HepG2 (cell line): ENCODE results near the gene RAB6C. TPM values are rescaled to one million over a fixed set of nuclear protein-coding genes. Genes with fewer than 3 reads are reported as not detected.
"Not testable (repeated sequence)": the region's sequence is repeated elsewhere in the genome, so short reads cannot be mapped to it uniquely, and the experiment has no call there.

Experiments used
- ATAC-seq: fragments of 200-7000 bp; cut with Tn5 transposase; 3 replicates; pipeline ENCODE4 v1.9.1; 2020; ENCODE audit warnings: mild to moderate bottlenecking, moderate library complexity
- BruUV-seq: library from RNA; stranded (reverse); fragments of 400-500 nt; replicated peaks from 2 replicates; lab custom pipeline; 2021; lab: Mats Ljungman, UMichigan
- CTCF ChIA-PET: fragments of 300-600 bp; formaldehyde crosslinking; extraction: SDS; loops from one replicate; lab custom pipeline; 2021; ENCODE audit warnings: low total read pairs, inconsistent platforms, low intra/inter-chr PET ratio; lab: Yijun Ruan, JAX
- POLR2A ChIA-PET: fragments of 350-600 bp; sonication (Branson Sonifier 250); formaldehyde crosslinking; loops from one replicate; lab custom pipeline; 2020; ENCODE audit warnings: antibody characterized with exemption, inconsistent platforms; lab: Yijun Ruan, JAX
- DNase-seq: peaks from one replicate; pipeline ENCODE4 v3.0.0-alpha.2; 2015; ENCODE audit warnings: low spot score
- FAIRE-seq: peaks from 3 replicates; lab custom pipeline; 2011; peaks lifted over from hg19 to GRCh38; lab: Jason Lieb, UNC
- H2AFZ ChIP-seq: one replicate; pipeline ENCODE4 v1.6.1; 2011; ENCODE audit warnings: low read length, inconsistent platforms
- H3K27ac ChIP-seq: fragments of 300-600 bp; 3 replicates; pipeline ENCODE4 v1.8.0; 2011; ENCODE audit warnings: mixed run types, mild to moderate bottlenecking, mixed read lengths, low read length, inconsistent platforms; ENCODE audit not compliant: insufficient read depth; ENCODE audit errors: extremely low read length
- H3K27me3 ChIP-seq, 2 experiments: fragments of 200-600 bp in 1 of 2; 2 replicates in 1 of 2; 3 replicates in 1 of 2; pipeline versions ENCODE4 v1.6.0 to v1.8.0; 2011; ENCODE audit warnings: low read length in 2 of 2, mild to moderate bottlenecking in 2 of 2, moderate library complexity in 2 of 2, inconsistent platforms in 1 of 2; ENCODE audit not compliant: insufficient read depth in 2 of 2, control insufficient read depth in 1 of 2
- H3K36me3 ChIP-seq, 2 experiments: fragments of 200-600 bp in 1 of 2; replicated peaks in 1 of 2; 2 replicates in 1 of 2; 3 replicates in 1 of 2; pipeline versions ENCODE4 v1.5.1 to v1.8.0; 2011; ENCODE audit warnings: low read length in 2 of 2, inconsistent platforms in 1 of 2; ENCODE audit not compliant: insufficient read depth in 2 of 2, control insufficient read depth in 1 of 2
- H3K4me1 ChIP-seq: 2 replicates; pipeline ENCODE4 v1.5.1; 2012; ENCODE audit warnings: low read length, inconsistent platforms; ENCODE audit not compliant: insufficient read depth
- H3K4me2 ChIP-seq: 2 replicates; pipeline ENCODE4 v1.6.0; 2011; ENCODE audit warnings: low read depth, low read length, inconsistent platforms
- H3K4me3 ChIP-seq, 3 experiments: fragments of 200-600 bp in 1 of 3; sonication (generic), shearing (Covaris generic) in 1 of 3; replicated peaks in 1 of 3; 2 replicates each; pipeline ENCODE4 v1.5.1; 2011 to 2016; ENCODE audit warnings: low read length in 3 of 3, inconsistent platforms in 2 of 3, low read depth in 2 of 3, mild to moderate bottlenecking in 2 of 3, control low read depth in 1 of 3, mixed read lengths in 1 of 3; ENCODE audit not compliant: insufficient read depth in 1 of 3
- H3K79me2 ChIP-seq: one replicate; pipeline ENCODE4 v1.6.1; 2011; ENCODE audit warnings: low read length, inconsistent platforms; ENCODE audit not compliant: insufficient read depth
- H3K9ac ChIP-seq: 2 replicates; pipeline ENCODE4 v1.6.0; 2011; ENCODE audit warnings: mild to moderate bottlenecking, low read depth, low read length, inconsistent platforms; ENCODE audit not compliant: insufficient read depth
- H3K9me3 ChIP-seq: 2 replicates; pipeline ENCODE4 v1.5.1; 2012; ENCODE audit warnings: mild to moderate bottlenecking, low read length
- H4K20me1 ChIP-seq: 2 replicates; pipeline ENCODE4 v1.6.0; 2011; ENCODE audit warnings: inconsistent platforms, mild to moderate bottlenecking, low read length, moderate library complexity; ENCODE audit not compliant: insufficient read depth
- ASH2L ChIP-seq: fragments of 300-600, 200-600 bp; sonication (generic); IDR thresholded peaks from 2 replicates; pipeline ENCODE4 v1.7.0; 2017; ENCODE audit warnings: low read depth, mild to moderate bottlenecking, moderate library complexity, mixed read lengths, low read length; ENCODE audit not compliant: insufficient read length
- FOXM1 ChIP-seq: sonication (generic); formaldehyde crosslinking; IDR thresholded peaks from 2 replicates; pipeline ENCODE4 v1.5.0; 2020; ENCODE audit warnings: missing genetic modification reagents
- HNF4G ChIP-seq, 2 experiments: sonication (generic) in 1 of 2; formaldehyde crosslinking in 1 of 2; IDR thresholded peaks; 2 replicates each; pipeline versions ENCODE4 v1.4.0 to v1.6.1; 2011 to 2020; ENCODE audit warnings: borderline replicate concordance in 2 of 2, low read depth in 2 of 2, mild to moderate bottlenecking in 2 of 2, low read length in 1 of 2, missing genetic modification reagents in 1 of 2, moderate library complexity in 1 of 2
- NFKBIZ ChIP-seq: IDR thresholded peaks from 2 replicates; pipeline ENCODE4 v1.6.1; 2018; ENCODE audit warnings: missing genetic modification reagents, missing compliant biosample characterization
- ZBTB2 ChIP-seq: sonication (generic); formaldehyde crosslinking; IDR thresholded peaks from 2 replicates; pipeline ENCODE4 v1.8.0; 2022; ENCODE audit warnings: low read depth, missing genetic modification reagents
- ZFP36L1 ChIP-seq: sonication (generic); formaldehyde crosslinking; IDR thresholded peaks from 2 replicates; pipeline ENCODE4 v1.8.0; 2022; ENCODE audit warnings: mild to moderate bottlenecking, missing genetic modification reagents, moderate library complexity
- ZNF12 ChIP-seq: sonication (generic); formaldehyde crosslinking; IDR thresholded peaks from 2 replicates; pipeline ENCODE4 v1.5.0; 2020; ENCODE audit warnings: missing genetic modification reagents
- ZNF766 ChIP-seq: sonication (generic); formaldehyde crosslinking; IDR thresholded peaks from 2 replicates; pipeline ENCODE4 v1.5.0; 2020; ENCODE audit warnings: missing genetic modification reagents, borderline replicate concordance
- WGBS: methylation state at CpG from one replicate; pipeline ENCODE4 v1.1.6; 2017; ENCODE audit warnings: low lambda C conversion rate; 5-methylcytosine and 5-hydroxymethylcytosine counted together
- in situ Hi-C: cut with HindIII; loops from 2 replicates; pipeline ENCODE4 v1.10.0; 2017; ENCODE audit warnings: low pct_unique_long_range_greater_than_20kb; ENCODE audit not compliant: extremely low pct_ligation_motif_present
- intact Hi-C: fragments of 100-400 bp; cut with micrococcal nuclease; formaldehyde crosslinking; loops from one replicate; pipeline ENCODE4 v1.10.0; 2022; ENCODE audit not compliant: unreplicated experiment
- polyA plus RNA-seq, 8 experiments: library from polyadenylated mRNA; depleted of rRNA in 3 of 8; stranded (reverse) in 7 of 8; unstranded in 1 of 8; fragments of >200 nt; fragmentation: Illumina TruSeq in 4 of 8; extraction: Trizol in 4 of 8; gene quantifications; 2 replicates each; pipeline versions ENCODE4 v1.2.1 to v1.2.3, GENCODE V29; 2011 to 2016; ENCODE audit warnings: low read depth in 4 of 8, missing spikeins in 1 of 8, mixed read lengths in 1 of 8; ENCODE audit not compliant: insufficient read depth in 1 of 8
- total RNA-seq, 5 experiments: library from RNA; depleted of rRNA; stranded (reverse); fragments of >200 nt; fragmentation: Illumina TruSeq; extraction: Trizol; gene quantifications; 2 replicates each; pipeline ENCODE4 v1.2.3, GENCODE V29; 2016; ENCODE audit warnings: low read depth in 1 of 5

The RAB6C gene
- total and polyA plus RNA-seq, 2 of the 13 experiments (the other 11 are each of a cell fraction or from before 2014, with no cell fraction given), result not detected

- in situ Hi-C loops (loop anchor here (10.0 kb wide), 1 partner anchor 404 kb away; no protein-coding TSS in a partner anchor), intact Hi-C loops (no loop called here)
- TF ChIP-seq ZNF766 (CRISPR knock-in tag) (no peak), ZNF12 (CRISPR knock-in tag) (no peak), NFKBIZ (CRISPR knock-in tag) (no peak), ZBTB2 (CRISPR knock-in tag) (no peak), ZFP36L1 (CRISPR knock-in tag) (no peak), FOXM1 (no peak), ASH2L (no peak), HNF4G (IDR thresholded peaks at IDR 0.05; ENCODE audit: borderline replicate concordance, low read depth, low read length) (no peak), HNF4G (CRISPR knock-in tag; IDR thresholded peaks at IDR 0.05; ENCODE audit: borderline replicate concordance, low read depth) (no peak)
- Histone ChIP-seq H3K79me2 (no peaks in the 10 kb centered on the region), H3K36me3 (no peaks in the 10 kb centered on the region), H3K27me3 (peaks cover 6 to 30% of the 10 kb centered on the region in 2 experiments; a peak in 3 of 5 replicates), H3K9me3 (no peaks in the 10 kb centered on the region), H2AFZ (no peak overlapping the region), H3K4me3 (no peak overlapping the region), H3K4me1 (no peaks in the 10 kb centered on the region), H3K9ac (no peak overlapping the region), H4K20me1 (no peaks in the 10 kb centered on the region; the same call in 1 of the 2 replicates), H3K4me2 (no peak overlapping the region), H3K27ac (no peak overlapping the region)
- 19% methylated on average over 6 of the region's 6 CpGs for WGBS
- no peak for ATAC-seq
- no peak for FAIRE-seq
- ChIA-PET POLR2A (no interaction called here), CTCF (no interaction called here)
- DNase-seq, result no peak
- no TSS peak for BruUV-seq
Observed at GRCh38 chr2:129930451-129930850, 49.0 kb upstream of the RAB6C start.

DNA sequence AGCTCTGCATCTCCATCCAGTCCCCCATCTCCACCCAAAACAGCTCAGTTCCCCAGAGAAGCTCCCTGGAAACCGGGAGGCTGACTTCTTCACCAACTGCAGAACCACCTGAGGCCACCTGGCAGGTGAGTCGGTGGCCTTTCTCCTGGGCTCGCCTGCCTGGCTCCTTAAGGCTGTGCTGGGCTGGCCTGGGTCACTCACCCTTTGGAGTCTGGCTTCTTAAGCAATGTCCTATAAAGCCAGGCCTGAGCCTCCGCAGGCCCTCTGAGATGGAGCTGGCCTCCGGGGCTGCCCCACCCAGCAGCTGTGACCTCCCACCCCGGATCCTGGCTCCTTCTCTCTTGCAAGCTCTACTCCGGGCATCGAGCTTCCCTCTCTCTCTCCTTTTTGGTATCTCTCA lies 46.1 kb upstream of the RAB6C start:
- intact Hi-C loops, FAIRE-seq, H3K4me3 ChIP-seq, POLR2A ChIA-PET, CTCF ChIA-PET, H2AFZ ChIP-seq, H4K20me1 ChIP-seq, DNase-seq, ATAC-seq, H3K9ac ChIP-seq, H3K79me2 ChIP-seq, BruUV-seq, H3K4me2 ChIP-seq, H3K27ac ChIP-seq, H3K9me3 ChIP-seq, H3K4me1 ChIP-seq, H3K36me3 ChIP-seq: not testable (repeated sequence)
- WGBS, result 2% methylated on average over 4 of the region's 8 CpGs
- peaks cover 6 to 26% of the 10 kb centered on the region in 2 experiments; a peak in 3 of 5 replicates for H3K27me3 ChIP-seq
- in situ Hi-C loops, result loop anchor here (10.0 kb wide), 1 partner anchor 401 kb away; no protein-coding TSS in a partner anchor
